NCI-H226 (cell line): ENCODE measurements around the gene SBK2.

Experiments used
- DNase-seq: peaks from one replicate; pipeline ENCODE4 v3.0.0-alpha.2; 2015

Gene SBK2

GRCh38 chr19:55553217-55554182, 16.6 kb upstream of the SBK2 start:
- DNase-seq: peak; percentile 81

GRCh38 chr19:55552620-55553019, 15.7 kb upstream of the SBK2 start:
- peak; percentile 95 for DNase-seq

GRCh38 chr19:55552206-55552605, 15.3 kb upstream of the SBK2 start:
- no peak for DNase-seq

GRCh38 chr19:55550321-55550650, 13.4 kb upstream of the SBK2 start:
- DNase-seq: no peak

DNA sequence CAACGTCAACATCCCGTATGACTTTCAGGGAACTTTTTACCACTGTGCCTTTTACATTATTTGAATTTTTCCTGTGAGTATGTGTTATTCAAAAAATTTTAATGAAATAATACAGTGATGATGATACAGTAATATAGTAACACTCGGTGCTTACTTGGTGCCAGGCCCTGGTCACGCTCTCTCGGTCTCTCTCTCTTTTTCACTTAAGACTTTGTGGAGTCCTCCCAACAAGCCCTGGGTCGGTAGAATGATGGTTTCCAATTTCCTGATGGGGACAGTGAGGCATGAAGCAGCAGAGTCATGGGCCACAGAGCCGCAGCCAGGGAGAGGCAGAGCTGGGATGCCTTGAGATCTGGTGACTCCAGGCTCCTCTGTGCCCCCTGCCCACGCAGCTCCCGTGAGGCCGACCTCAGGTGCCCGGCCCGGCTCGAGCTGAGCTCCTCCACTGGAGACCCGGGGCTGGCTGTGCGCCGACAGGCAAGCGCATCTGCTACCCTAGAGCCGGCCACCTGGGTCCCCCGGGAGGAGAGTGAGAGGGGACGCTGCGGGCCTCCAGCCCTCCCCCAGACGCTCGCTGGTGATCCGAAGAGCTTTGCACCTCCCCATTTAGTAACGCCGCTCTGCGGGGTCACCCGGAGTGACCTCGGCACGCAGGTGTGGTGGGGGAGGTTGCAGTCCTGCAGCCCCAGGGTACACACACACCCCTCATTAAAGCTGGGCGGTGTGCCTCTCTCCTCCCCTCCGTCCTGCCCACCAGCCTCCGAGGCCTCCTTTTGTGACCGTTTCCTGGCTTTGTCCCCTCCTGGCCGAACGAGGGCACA, 12.8 kb upstream of the SBK2 start:
- peak; percentile 77 for DNase-seq

DNA sequence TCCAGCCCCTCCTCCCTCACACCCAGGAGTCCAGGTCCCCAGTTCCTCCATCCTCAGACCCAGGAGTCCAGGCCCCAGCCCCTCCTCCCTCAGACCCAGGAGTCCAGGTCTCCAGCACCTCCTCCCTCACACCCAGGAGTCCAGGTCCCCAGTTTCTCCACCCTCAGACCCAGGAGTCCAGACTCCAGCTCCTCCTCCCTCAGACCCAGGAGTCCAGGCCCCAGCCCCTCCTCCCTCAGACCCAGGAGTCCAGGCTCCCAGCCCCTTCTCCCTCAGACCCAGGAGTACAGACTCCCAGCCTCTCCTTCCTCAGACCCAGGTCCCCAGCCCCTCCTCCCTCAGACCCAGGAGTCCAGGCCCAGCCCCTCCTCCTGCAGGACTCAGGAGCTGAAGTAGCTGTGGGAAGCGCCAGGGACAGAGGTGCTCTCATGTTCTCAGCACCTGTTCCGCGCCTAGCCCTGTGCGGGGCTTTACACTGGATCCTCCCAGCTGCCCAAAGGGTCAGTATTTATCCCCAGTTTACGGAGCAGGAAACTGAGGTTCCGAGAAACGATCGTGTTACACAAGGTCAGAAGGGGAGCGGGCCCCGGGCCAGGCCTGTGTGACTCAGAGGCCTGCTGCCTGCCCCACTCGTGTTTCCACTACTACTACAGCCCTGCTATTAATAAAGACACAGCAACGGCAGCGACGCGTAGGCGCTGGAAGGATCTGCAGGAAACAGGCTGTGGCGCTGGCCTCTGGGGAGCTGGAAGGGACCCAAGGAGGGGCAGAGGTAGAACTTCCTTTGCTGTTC, 10.1 kb upstream of the SBK2 start:
- no peak for DNase-seq

DNA sequence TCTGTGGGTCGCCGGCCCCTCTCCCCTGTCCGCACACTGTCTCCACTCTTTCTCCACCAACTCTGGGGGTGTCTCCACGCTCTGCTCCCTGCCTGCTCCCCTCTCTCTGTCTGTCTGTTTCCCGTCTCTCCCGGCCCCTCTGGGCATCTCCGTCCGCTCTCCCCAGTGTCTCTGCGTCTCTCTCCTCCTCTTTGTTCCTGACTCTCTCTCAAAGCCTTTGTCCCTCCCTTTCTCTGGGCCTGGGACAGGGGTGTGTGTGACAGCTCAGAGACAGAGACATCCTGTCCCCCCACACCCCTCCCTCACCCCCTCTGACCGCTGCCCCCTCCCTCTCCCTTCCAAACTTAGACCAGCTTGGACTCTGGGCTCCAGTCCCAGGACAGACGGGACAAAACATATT, 9.1 kb upstream of the SBK2 start:
- DNase-seq: no peak

GRCh38 chr19:55545443-55545842, 8.5 kb upstream of the SBK2 start, which contains the start of gene SBK3:
Gene SBK3, minus strand, starts transcription at chr19:55545543. Its CDS starts 0 bp downstream, at chr19:55545543.
- no peak for DNase-seq

GRCh38 chr19:55544776-55545439, 8.0 kb upstream of the SBK2 start:
- no peak for DNase-seq

DNA sequence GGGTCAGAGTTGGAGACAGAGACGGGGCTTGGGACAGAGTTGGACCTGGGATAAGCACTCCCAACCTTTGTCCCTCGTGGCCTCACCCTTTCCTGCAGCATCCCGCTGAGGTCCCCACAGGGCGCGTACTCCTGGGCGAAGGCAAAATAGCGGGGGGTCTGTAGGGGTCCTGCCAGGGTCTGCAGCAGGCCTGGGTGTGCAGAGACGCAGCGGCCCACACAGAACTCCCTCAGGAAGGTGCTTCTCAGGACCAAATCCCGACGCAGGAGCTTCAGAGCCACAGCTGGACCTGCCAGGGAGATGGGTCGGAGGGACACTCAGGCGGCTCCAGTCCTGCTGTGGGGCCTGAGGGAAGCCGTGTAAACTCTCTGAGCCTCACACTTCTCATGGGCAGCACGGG, 7.1 kb upstream of the SBK2 start:
- no peak for DNase-seq

DNA sequence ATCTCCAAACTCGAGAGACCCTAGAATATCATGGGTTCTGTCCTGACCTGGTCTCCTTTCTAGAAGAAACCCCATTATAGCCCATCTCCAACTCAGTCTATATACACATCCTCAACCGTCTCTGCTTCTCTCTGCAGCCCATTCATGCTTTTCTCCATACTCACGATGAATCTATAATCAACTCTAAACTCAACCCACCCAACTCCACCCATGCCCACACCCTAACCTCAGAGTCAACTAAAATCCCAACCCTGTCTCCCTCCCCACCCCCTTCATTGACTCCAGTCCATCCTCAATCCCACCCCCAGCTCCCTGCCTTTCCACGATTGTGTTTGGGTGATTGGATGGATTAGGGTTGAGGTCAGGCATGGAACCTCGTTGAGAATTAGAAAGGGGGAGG, 6.6 kb upstream of the SBK2 start:
- no peak for DNase-seq

DNA sequence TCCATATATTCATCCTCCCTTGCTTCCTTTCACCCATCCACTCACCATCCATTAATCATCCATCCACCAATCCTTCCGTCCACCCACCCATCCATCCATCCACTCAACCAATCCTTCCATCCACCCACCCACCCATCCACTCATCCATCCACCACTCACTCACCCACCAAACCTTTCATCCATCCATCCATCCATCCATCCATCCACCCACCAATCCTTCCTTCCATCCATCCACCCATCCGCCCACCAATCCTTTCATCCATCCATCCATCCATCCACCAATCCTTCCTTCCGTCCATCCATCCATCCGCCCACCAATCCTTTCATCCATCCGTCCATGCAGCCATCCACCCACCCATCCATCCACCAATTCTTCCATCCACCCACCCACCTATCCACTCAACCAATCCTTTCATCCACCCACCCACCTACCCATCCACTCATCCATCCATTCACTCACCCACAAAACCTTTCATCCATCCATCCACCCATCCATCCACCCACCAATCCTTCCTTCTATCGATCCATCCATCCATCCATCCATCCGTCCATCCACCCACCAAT, 5.4 kb upstream of the SBK2 start:
- DNase-seq: no peak

- DNase-seq: no peak
Observed at GRCh38 chr19:55541091-55541490, 4.2 kb upstream of the SBK2 start.

DNA sequence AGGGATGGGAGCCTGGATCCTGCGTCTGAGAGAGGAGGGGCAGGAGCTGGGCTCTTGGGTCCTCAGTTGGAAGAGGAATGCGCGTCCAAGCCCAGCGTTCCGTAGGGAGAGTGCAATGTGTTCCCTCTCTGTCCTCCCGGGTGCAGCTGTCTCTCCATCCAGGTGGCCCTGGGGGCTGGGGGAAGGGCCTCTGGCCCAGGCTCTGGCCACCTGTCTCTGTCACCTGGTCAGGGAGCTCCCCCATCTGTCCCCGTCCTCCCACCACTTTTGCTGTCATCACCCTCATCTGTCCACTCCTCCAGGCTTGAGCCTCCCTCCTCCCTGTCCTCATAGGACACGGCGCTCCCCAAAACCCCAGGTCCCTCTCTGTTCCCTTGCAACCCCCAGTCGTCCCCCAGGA, 3.7 kb upstream of the SBK2 start:
- DNase-seq: no peak

DNA sequence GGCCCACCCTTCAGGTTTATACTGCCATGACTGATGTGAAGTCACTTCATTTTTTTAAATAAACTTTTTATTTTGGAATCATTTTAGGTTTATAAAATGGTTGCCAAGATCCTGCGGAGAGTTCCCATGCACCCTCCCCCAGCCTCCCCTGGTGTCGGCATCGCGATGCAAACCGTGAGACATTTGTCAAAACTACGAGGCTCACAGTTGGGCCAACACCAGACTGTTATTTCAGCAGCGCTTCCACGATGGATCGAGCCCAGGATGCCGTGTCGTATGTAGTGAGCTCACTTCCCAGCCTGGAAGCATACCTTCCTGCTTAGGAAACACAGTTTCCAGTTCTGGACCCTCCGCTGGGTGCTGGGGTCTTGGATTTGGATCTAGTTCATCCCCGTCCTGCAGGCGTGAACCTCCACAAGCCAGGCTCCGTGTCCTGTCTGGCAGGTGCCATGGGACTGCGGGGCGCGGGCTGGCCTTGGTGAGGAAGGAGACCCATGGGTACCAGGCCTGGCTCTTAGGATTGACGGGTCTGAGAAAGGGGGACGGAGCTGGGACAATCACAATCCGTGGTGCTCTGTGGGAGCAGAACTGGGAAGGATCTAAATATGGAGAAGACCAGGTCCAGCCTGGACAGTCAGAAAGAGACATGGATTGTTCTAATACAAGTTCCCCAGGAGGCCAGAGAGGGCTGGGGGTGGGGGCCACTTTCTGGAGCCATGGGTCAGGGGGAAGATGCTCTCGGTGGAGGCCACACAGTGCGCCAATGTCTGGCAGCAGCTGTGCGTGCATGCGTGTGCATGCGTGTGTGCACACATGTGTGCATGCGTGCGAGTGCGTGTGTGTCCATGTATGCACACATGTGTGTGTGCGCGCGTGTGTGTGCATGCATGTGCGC, 2.4 kb upstream of the SBK2 start:
- no peak for DNase-seq

- DNase-seq: peak; percentile 33
Observed at GRCh38 chr19:55538132-55538531, 1.2 kb upstream of the SBK2 start.

DNA sequence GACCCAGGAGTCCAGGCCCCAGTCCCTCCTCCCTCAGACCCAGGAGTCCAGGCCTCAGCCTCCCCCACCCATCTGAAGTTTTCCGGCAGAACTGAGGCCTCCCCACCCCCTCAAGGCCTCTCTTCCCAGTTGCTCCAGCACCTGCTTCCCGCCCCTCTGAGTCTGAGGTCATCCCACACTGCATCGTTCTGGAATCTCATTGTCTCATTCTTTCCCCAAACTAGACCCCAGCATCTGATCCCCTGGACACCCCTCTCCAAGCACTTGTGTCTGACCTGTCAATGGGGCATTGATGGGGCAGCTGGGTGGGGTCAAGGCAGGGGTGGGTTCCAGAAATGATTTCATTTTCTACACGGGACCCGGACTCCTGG, 793 bp upstream of the SBK2 start:
- peak; percentile 93 for DNase-seq

DNA sequence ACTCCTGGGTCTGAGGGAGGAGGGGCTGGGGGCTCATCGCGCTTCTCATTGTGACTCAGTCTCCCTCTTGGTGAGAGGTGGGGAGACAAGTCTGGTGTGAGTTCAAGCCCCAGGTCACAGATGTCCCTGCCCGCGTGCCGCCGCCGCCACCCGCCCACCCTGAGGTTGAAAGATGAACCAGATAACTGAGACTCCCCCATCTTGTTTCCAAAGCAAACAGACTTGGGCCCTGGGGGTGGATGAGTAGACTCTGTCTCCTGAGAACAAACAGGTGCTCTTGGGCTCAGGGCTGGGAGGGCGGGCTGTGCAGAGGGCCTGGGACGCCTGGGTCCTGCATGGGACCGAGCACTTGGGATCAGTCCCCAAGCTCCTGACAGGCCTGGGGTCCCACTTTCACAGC, 567 bp downstream of the SBK2 start:
- DNase-seq: peak; percentile 42

- no peak for DNase-seq
Observed at GRCh38 chr19:55535965-55536350, 975 bp downstream of the SBK2 start.

GRCh38 chr19:55535173-55535964, 1.6 kb downstream of the SBK2 start:
- DNase-seq: no peak
